Amniotic epithelial cell (primary cell): Measurements from ENCODE around the gene IGDCC3.

ENCODE experiments used
- DNase-seq: peaks from one replicate; pipeline ENCODE4 v3.0.0-alpha.2; 2010; ENCODE audit warnings: low read depth

Gene IGDCC3

GRCh38 chr15:65343374-65343981 lies 34.3 kb downstream of the IGDCC3 start:
- DNase-seq = no peak

- DNase-seq = no peak
These were observed 35.3 kb downstream of the IGDCC3 start for GRCh38 chr15:65342493-65342892.

GRCh38 chr15:65339920-65340319 lies 37.9 kb downstream of the IGDCC3 start:
- no peak for DNase-seq

- DNase-seq = no peak
These were observed 38.4 kb downstream of the IGDCC3 start for GRCh38 chr15:65339416-65339815.

- DNase-seq = no peak
These were observed 39.0 kb downstream of the IGDCC3 start for GRCh38 chr15:65338823-65339222.

GRCh38 chr15:65338366-65338765 lies 39.4 kb downstream of the IGDCC3 start:
- no peak for DNase-seq

- DNase-seq = no peak
These were observed 40.2 kb downstream of the IGDCC3 start for GRCh38 chr15:65337436-65338070.

- no peak for DNase-seq
These were observed 41.0 kb downstream of the IGDCC3 start for GRCh38 chr15:65336493-65337435.

- DNase-seq = no peak
These were observed 42.3 kb downstream of the IGDCC3 start for GRCh38 chr15:65335278-65336055.

- DNase-seq = no peak
These were observed 43.1 kb downstream of the IGDCC3 start for GRCh38 chr15:65334586-65335231.

- no peak for DNase-seq
These were observed 43.9 kb downstream of the IGDCC3 start for GRCh38 chr15:65333856-65334255.

- DNase-seq = no peak
These were observed 44.5 kb downstream of the IGDCC3 start for GRCh38 chr15:65333148-65333820.

- no peak for DNase-seq
These were observed 45.2 kb downstream of the IGDCC3 start for GRCh38 chr15:65332391-65333147.

GRCh38 chr15:65331811-65332210 lies 46.0 kb downstream of the IGDCC3 start:
- no peak for DNase-seq

- no peak for DNase-seq
These were observed 46.7 kb downstream of the IGDCC3 start for GRCh38 chr15:65330934-65331645.

GRCh38 chr15:65329984-65330735 lies 47.6 kb downstream of the IGDCC3 start:
- no peak for DNase-seq

GRCh38 chr15:65329288-65329983 lies 48.4 kb downstream of the IGDCC3 start:
- no peak for DNase-seq
